ENCODE measurements around the gene SLK.

The SLK gene

DNA sequence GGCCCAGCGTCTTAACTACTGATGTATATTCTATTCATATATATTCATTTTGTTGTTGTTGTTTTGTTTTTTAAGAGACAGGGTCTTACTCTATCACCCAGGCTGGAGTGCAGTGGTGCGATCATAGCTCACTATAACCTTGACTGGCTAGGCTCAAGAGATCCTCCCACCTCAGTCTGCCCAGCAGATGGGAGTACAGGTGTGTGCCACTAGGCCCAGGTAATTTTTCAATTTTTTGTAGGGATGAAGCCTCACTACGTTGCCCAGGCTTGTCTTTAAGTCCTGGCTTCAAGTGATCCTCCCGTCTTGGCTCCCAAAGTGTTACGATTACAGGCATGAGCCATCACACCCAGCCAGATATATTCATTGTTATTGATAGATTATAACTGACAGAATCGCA lies 36.1 kb upstream of the SLK start:
- no peak overlapping the region for H3K4me3 ChIP-seq (ENCODE audit: low read depth, low read length)
- TF ChIP-seq CTCF (IDR thresholded peaks at IDR 0.05; ENCODE audit: low read depth, low read length): no peak

DNA sequence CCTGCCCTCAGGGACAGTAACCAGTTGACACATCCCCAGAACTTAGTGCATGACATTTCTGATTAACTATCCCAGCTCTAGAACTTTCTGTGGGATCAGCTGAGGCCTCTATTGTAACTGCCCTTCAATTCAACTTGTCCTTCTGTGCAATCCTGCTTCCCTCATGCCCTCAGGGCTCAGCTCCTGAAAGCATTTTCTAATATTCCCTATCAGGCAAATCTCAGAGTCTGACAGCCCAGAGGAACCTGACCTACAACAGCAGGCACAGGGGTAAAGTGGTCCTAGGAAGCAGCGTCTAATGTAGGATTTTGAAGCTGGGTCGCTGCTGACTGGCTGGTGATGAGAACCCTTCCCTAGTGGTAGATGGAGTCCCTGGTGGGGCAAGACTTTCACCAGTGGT lies 35.3 kb upstream of the SLK start:
- H3K4me3 ChIP-seq (ENCODE audit: low read depth, low read length): no peak overlapping the region
- TF ChIP-seq CTCF (IDR thresholded peaks at IDR 0.05; ENCODE audit: low read depth, low read length): no peak

- no peak for TF ChIP-seq CTCF (IDR thresholded peaks at IDR 0.05; ENCODE audit: low read depth, low read length)
- H3K4me3 ChIP-seq (ENCODE audit: low read depth, low read length): no peak overlapping the region
Observed at GRCh38 chr10:103932271-103932670, 34.7 kb upstream of the SLK start.

GRCh38 chr10:103932971-103933370 lies 34.0 kb upstream of the SLK start:
- TF ChIP-seq CTCF (IDR thresholded peaks at IDR 0.05; ENCODE audit: low read depth, low read length): no peak
- no peak overlapping the region for H3K4me3 ChIP-seq (ENCODE audit: low read depth, low read length)

DNA sequence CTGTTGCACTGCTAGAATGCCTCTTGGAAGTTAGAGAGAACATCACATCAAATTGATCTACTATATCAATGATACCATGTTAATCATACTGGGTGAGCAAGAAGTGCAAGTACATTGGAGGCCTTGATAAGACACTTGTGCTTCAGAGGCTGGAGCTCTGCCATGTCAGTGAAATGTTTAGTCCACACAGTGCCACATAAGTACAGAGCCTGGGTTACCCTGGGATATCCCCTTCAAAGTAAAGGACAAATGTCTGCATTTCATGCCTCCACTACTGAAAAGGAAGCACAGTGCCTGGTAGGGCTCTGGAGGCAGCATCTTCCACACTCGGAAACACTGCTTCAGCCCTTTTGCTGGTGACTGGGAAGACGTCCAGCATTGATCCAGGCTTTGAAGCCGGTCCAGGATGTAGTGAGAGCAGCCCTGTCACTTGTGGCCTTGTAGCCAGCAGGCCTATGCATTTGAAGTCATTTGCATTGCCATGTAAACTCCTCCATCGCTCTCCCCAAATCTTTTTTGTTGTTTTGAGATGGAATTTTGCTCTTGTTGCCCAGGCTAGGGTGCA lies 33.3 kb upstream of the SLK start:
- no peak for TF ChIP-seq CTCF (IDR thresholded peaks at IDR 0.05; ENCODE audit: low read depth, low read length)

GRCh38 chr10:103934308-103934707 lies 32.6 kb upstream of the SLK start:
- H3K4me3 ChIP-seq (ENCODE audit: low read depth, low read length): no peak overlapping the region
- TF ChIP-seq CTCF (IDR thresholded peaks at IDR 0.05; ENCODE audit: low read depth, low read length): no peak

More for the DNA sequence above, 33.3 kb upstream of the SLK start:
- no peak overlapping the region for H3K4me3 ChIP-seq (ENCODE audit: low read depth, low read length)

GRCh38 chr10:103936022-103936421 lies 30.9 kb upstream of the SLK start:
- no peak overlapping the region for H3K4me3 ChIP-seq (ENCODE audit: low read depth, low read length)
- no peak for TF ChIP-seq CTCF (IDR thresholded peaks at IDR 0.05; ENCODE audit: low read depth, low read length)

Measured in WI38 (cell line).